SH-SY5Y (cell line): ENCODE results near the gene FOXO1.

ENCODE experiments used
- GATA2 ChIP-seq: IDR thresholded peaks from 2 replicates; pipeline ENCODE4 v1.6.1; 2011; ENCODE audit warnings: mild to moderate bottlenecking, low read depth, low read length
- GATA3 ChIP-seq: IDR thresholded peaks from 2 replicates; pipeline ENCODE4 v1.6.1; 2011; ENCODE audit warnings: low read depth, mild to moderate bottlenecking, low read length, moderate library complexity

- no peak for TF ChIP-seq GATA2
- TF ChIP-seq GATA3 = no peak
Measured at GRCh38 chr13:40679480-40679985, 13.1 kb upstream of the FOXO1 start.
